ENCODE results near the gene ARHGAP30. TPM values are rescaled to one million over a fixed set of nuclear protein-coding genes. Genes with fewer than 3 reads are reported as not detected.
A peak's percentile ranks its signal among the peaks of the same experiment; 100 is the strongest.
"Not testable (repeated sequence)": the region's sequence is repeated elsewhere in the genome, so short reads cannot be mapped to it uniquely, and the experiment has no call there.

The ARHGAP30 gene, protein sequence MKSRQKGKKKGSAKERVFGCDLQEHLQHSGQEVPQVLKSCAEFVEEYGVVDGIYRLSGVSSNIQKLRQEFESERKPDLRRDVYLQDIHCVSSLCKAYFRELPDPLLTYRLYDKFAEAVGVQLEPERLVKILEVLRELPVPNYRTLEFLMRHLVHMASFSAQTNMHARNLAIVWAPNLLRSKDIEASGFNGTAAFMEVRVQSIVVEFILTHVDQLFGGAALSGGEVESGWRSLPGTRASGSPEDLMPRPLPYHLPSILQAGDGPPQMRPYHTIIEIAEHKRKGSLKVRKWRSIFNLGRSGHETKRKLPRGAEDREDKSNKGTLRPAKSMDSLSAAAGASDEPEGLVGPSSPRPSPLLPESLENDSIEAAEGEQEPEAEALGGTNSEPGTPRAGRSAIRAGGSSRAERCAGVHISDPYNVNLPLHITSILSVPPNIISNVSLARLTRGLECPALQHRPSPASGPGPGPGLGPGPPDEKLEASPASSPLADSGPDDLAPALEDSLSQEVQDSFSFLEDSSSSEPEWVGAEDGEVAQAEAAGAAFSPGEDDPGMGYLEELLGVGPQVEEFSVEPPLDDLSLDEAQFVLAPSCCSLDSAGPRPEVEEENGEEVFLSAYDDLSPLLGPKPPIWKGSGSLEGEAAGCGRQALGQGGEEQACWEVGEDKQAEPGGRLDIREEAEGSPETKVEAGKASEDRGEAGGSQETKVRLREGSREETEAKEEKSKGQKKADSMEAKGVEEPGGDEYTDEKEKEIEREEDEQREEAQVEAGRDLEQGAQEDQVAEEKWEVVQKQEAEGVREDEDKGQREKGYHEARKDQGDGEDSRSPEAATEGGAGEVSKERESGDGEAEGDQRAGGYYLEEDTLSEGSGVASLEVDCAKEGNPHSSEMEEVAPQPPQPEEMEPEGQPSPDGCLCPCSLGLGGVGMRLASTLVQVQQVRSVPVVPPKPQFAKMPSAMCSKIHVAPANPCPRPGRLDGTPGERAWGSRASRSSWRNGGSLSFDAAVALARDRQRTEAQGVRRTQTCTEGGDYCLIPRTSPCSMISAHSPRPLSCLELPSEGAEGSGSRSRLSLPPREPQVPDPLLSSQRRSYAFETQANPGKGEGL
- total RNA-seq: 38.0 TPM
- long read RNA-seq, full-length matches to known transcripts: 41 of 97 reads
- long read RNA-seq, partial matches to known transcripts: 27 of 97 reads
- long read RNA-seq, other reads (novel, unspliced or antisense): 29 of 97 reads

DNA sequence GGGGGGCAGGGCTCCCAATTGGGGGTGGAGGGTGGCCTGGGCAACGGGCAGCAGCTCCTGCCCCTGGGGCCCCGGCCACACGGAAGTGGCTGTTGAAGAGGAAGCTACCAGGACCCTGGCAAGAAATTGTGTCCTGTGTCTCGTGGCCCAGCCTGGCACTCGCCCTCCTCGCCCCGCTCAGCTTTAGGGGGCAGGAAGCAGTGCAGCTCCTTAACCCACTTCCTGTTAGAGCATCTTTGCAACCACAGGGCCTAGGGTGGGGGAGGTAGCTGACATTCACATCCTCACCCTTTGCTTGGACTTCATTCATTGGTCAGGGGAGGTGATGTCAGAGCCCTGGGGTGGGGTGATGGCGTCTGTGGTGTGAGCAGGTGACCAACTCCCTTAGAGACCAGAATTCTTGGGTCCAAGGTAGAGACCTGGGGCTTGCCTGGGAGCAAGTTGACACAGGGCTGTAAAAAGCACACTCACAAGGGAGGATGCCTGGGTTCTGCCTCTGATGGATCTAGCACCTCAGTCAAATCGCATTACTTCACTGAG is at the start of gene ARHGAP30:
TSS of gene ARHGAP30 (minus strand) at position 161 of the 540 bp plus-strand sequence. CDS start 267 bp downstream, outside the sequence.
- ATAC-seq (peak; percentile 86), DNase-seq (peak; percentile 90)
- intact Hi-C loops (cut with DNase I): no loop called here
- Histone ChIP-seq H3K27ac (peak within 1 kb of the TSS; percentile 84), H3K9me3 (no peaks in the 10 kb centered on the region), H3K27me3 (no peaks in the 10 kb centered on the region), H3K4me1 (no peaks in the 10 kb centered on the region), H3K4me3 (peak within 1 kb of the TSS; percentile 54), H3K36me3 (no peaks in the 10 kb centered on the region)
- TF ChIP-seq CTCF (IDR thresholded peaks at IDR 0.05): no peak

GRCh38 chr1:161117759-161118581 is 48.3 kb upstream of the ARHGAP30 start, which contains the start of the genes NIT1 and PFDN2:
NIT1 (plus strand) TSS chr1:161118105; CDS start chr1:161118177, 72 bp downstream.
PFDN2 (minus strand) TSS chr1:161118037; CDS start chr1:161118026, 11 bp downstream.
- no peak for TF ChIP-seq CTCF (IDR thresholded peaks at IDR 0.05)
- Histone ChIP-seq H3K27me3 (no peaks in the 10 kb centered on the region), H3K9me3 (no peaks in the 10 kb centered on the region), H3K4me1 (peaks cover 61% of the 10 kb centered on the region), H3K27ac (peak within 1 kb of the TSS; percentile 94), H3K36me3 (peaks cover 33% of the 10 kb centered on the region), H3K4me3 (peak within 1 kb of the TSS; percentile 100)
- ATAC-seq (peak; percentile 92), DNase-seq (peak; percentile 94)
- intact Hi-C loops (cut with DNase I): no loop called here

GRCh38 chr1:161115961-161116360 is 46.3 kb upstream of the ARHGAP30 start:
- peaks cover 13% of the 10 kb centered on the region for H3K36me3 ChIP-seq
- DNase-seq; intact Hi-C loops (cut with DNase I); H3K27me3 ChIP-seq; H3K9me3 ChIP-seq; ATAC-seq; H3K4me3 ChIP-seq; H3K27ac ChIP-seq: not testable (repeated sequence)
- H3K4me1 ChIP-seq: peaks cover 60% of the 10 kb centered on the region

- TF ChIP-seq CTCF (IDR thresholded peaks at IDR 0.05): no peak
- peaks cover 54% of the 10 kb centered on the region for H3K4me1 ChIP-seq
- intact Hi-C loops (cut with DNase I): no loop called here
Observed at GRCh38 chr1:161115132-161115711, 45.5 kb upstream of the ARHGAP30 start.

DNA sequence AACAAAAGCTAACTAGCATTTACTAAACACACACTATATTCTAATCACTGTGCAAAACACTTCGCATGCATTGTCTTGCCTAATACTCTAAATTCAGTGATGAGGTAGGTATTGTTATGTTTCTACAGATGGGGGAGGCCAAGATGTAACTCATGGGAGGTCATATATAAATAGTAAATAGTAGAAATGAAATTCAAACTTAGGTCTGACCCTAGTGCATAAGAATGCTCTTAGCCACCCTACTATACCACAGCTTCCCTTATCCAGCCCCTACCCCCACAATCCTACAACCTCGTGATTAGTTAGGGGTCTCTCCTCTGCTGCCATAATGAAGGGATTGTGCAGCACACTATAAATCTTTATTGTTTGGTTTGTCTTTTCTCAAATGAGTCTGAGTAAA is 44.9 kb upstream of the ARHGAP30 start:
- H3K4me1 ChIP-seq: peaks cover 48% of the 10 kb centered on the region

More at GRCh38 chr1:161115132-161115711, 45.5 kb upstream of the ARHGAP30 start:
- Histone ChIP-seq H3K9me3 (no peaks in the 10 kb centered on the region), H3K4me3 (no peak overlapping the region), H3K27ac (no peak overlapping the region), H3K36me3 (peaks cover 6% of the 10 kb centered on the region), H3K27me3 (no peaks in the 10 kb centered on the region)
- DNase-seq: no peak
- ATAC-seq: no peak

More for the DNA sequence above, 44.9 kb upstream of the ARHGAP30 start:
- intact Hi-C loops (cut with DNase I): no loop called here
- Histone ChIP-seq H3K27me3 (no peaks in the 10 kb centered on the region), H3K9me3 (no peaks in the 10 kb centered on the region), H3K36me3 (peaks cover 6% of the 10 kb centered on the region), H3K4me3 (no peak overlapping the region), H3K27ac (no peak overlapping the region)
- no peak for TF ChIP-seq CTCF (IDR thresholded peaks at IDR 0.05)
- DNase-seq (no peak), ATAC-seq (no peak)

Measured in upper lobe of right lung (tissue), 1 donor.